HCT116 (cell line): ENCODE data around the gene ENKD1. TPM values are rescaled to one million over a fixed set of nuclear protein-coding genes. Genes with fewer than 3 reads are reported as not detected.

ENCODE experiments used
- ATAC-seq: fragments of 200-7000 bp; cut with Tn5 transposase; 2 replicates; pipeline ENCODE4 v1.9.1; 2020; ENCODE audit warnings: mild to moderate bottlenecking, moderate library complexity
- BruUV-seq: library from RNA; stranded (reverse); fragments of 400-500 nt; replicated peaks from 2 replicates; lab custom pipeline; 2021; lab: Mats Ljungman, UMichigan
- CTCF ChIA-PET: fragments of 300-600 bp; sonication (Branson Sonifier 250); formaldehyde crosslinking; loops from one replicate; lab custom pipeline; 2021; ENCODE audit warnings: antibody characterized with exemption; lab: Charles Lee
- POLR2A ChIA-PET: fragments of 300-600, 350-600 bp; sonication (Branson Sonifier 250); formaldehyde crosslinking; loops from one replicate; lab custom pipeline; 2021; ENCODE audit warnings: antibody characterized with exemption; lab: Charles Lee
- RAD21 ChIA-PET, 2 experiments: fragments of 300-600 bp; sonication (Branson Sonifier 250); formaldehyde crosslinking; loops; one replicate each; lab custom pipeline; 2023; ENCODE audit warnings: low total read pairs in 2 of 2; ENCODE audit not compliant: uncharacterized antibody in 2 of 2, unreplicated experiment in 2 of 2, low non-redundant PET in 1 of 2; lab: Charles Lee
- DNase-seq: peaks from one replicate; pipeline ENCODE4 v3.0.0-alpha.2; 2010; ENCODE audit warnings: low read depth, low spot score
- H2AFZ ChIP-seq: fragments of 200-600 bp; shearing (Covaris generic), sonication (generic); 2 replicates; pipeline ENCODE4 v1.6.1; 2017; ENCODE audit warnings: low read depth, mixed run types, mixed read lengths, antibody characterized with exemption, low read length; ENCODE audit not compliant: poor library complexity, severe bottlenecking
- H3K27ac ChIP-seq: 2 replicates; pipeline ENCODE4 v1.5.1; 2012; ENCODE audit warnings: low read depth, low read length
- H3K27me3 ChIP-seq: fragments of 200-600 bp; sonication (generic); 2 replicates; pipeline ENCODE4 v1.6.1; 2016; ENCODE audit warnings: mixed run types, low read length, mixed read lengths; ENCODE audit not compliant: insufficient read depth
- H3K36me3 ChIP-seq, 2 experiments: fragments of 200-500 bp in 1 of 2; fragments of 200-600 bp in 1 of 2; sonication (Bioruptor generic) in 1 of 2; sonication (generic) in 1 of 2; 2 replicates each; pipeline versions ENCODE4 v1.5.1 to v1.6.1; 2014 to 2016; ENCODE audit warnings: low read length in 2 of 2, inconsistent platforms in 1 of 2, mixed read lengths in 1 of 2, mixed run types in 1 of 2; ENCODE audit not compliant: insufficient read depth in 2 of 2, control insufficient read depth in 1 of 2
- H3K4me1 ChIP-seq, 2 experiments: fragments of 200-600 bp in 1 of 2; sonication (generic) in 1 of 2; 2 replicates each; pipeline versions ENCODE4 v1.5.1 to v1.6.1; 2012 to 2017; ENCODE audit warnings: low read length in 2 of 2, inconsistent platforms in 1 of 2, mild to moderate bottlenecking in 1 of 2, mixed read lengths in 1 of 2, mixed run types in 1 of 2, moderate library complexity in 1 of 2; ENCODE audit not compliant: insufficient read depth in 2 of 2, control insufficient read depth in 1 of 2
- H3K4me2 ChIP-seq: fragments of 200-600 bp; sonication (generic); 2 replicates; pipeline ENCODE4 v1.6.1; 2017; ENCODE audit warnings: mixed run types, low read length, mixed read lengths
- H3K4me3 ChIP-seq, 2 experiments: fragments of 200-600 bp in 1 of 2; sonication (generic) in 1 of 2; replicated peaks in 1 of 2; 2 replicates each; pipeline ENCODE4 v1.5.1; 2011 to 2016; ENCODE audit warnings: low read length in 2 of 2, control low read depth in 1 of 2, low read depth in 1 of 2, mild to moderate bottlenecking in 1 of 2, mixed read lengths in 1 of 2, mixed run types in 1 of 2
- H3K79me2 ChIP-seq: fragments of 200-600 bp; sonication (generic); 2 replicates; pipeline ENCODE4 v1.6.1; 2017; ENCODE audit warnings: mild to moderate bottlenecking, mixed run types, low read length, moderate library complexity, mixed read lengths; ENCODE audit not compliant: insufficient read depth
- H3K9ac ChIP-seq: fragments of 200-600 bp; sonication (generic); 2 replicates; pipeline ENCODE4 v1.6.1; 2016; ENCODE audit warnings: low read length, mixed read lengths
- H3K9me2 ChIP-seq: fragments of 200-600 bp; sonication (generic), shearing (Covaris generic); 2 replicates; pipeline ENCODE4 v1.6.1; 2017; ENCODE audit warnings: mixed run types, mild to moderate bottlenecking, moderate library complexity; ENCODE audit not compliant: insufficient read depth
- H3K9me3 ChIP-seq, 2 experiments: fragments of 200-500 bp in 1 of 2; fragments of 200-600 bp in 1 of 2; sonication (Bioruptor generic) in 1 of 2; sonication (generic) in 1 of 2; 2 replicates each; pipeline ENCODE4 v1.6.1; 2014 to 2017; ENCODE audit warnings: low read length in 2 of 2, mixed read lengths in 2 of 2, inconsistent platforms in 1 of 2, low read depth in 1 of 2, mild to moderate bottlenecking in 1 of 2, mixed run types in 1 of 2, moderate library complexity in 1 of 2; ENCODE audit not compliant: control insufficient read depth in 1 of 2, insufficient read depth in 1 of 2
- H4K20me1 ChIP-seq: fragments of 200-600 bp; sonication (generic), shearing (Covaris generic); 2 replicates; pipeline ENCODE4 v1.6.1; 2017; ENCODE audit warnings: mixed run types, mild to moderate bottlenecking, moderate library complexity; ENCODE audit not compliant: insufficient read depth
- EGR1 ChIP-seq: IDR thresholded peaks from 2 replicates; pipeline ENCODE4 v1.6.1; 2012; ENCODE audit warnings: low read depth
- EZH2 ChIP-seq: fragments of 200-600 bp; sonication (generic); IDR thresholded peaks from 2 replicates; pipeline ENCODE4 v1.6.1; 2017; ENCODE audit warnings: antibody characterized with exemption, mixed run types
- JUND ChIP-seq: IDR thresholded peaks from 2 replicates; pipeline ENCODE4 v1.6.1; 2012
- POLR2A ChIP-seq: IDR thresholded peaks from 2 replicates; pipeline ENCODE4 v1.7.0; 2011; ENCODE audit warnings: borderline replicate concordance; ENCODE audit not compliant: insufficient read depth, insufficient read length; ENCODE audit errors: extremely low read depth
- SIN3A ChIP-seq: IDR thresholded peaks from 2 replicates; pipeline ENCODE4 v1.6.1; 2012; ENCODE audit warnings: low read depth
- SP1 ChIP-seq: IDR thresholded peaks from 2 replicates; pipeline ENCODE4 v1.6.1; 2012; ENCODE audit warnings: low read depth
- SRF ChIP-seq: IDR thresholded peaks from 2 replicates; pipeline ENCODE4 v1.6.1; 2012; ENCODE audit warnings: low read depth
- TCF7L2 ChIP-seq: IDR thresholded peaks from 2 replicates; pipeline ENCODE4 v1.7.0; 2011; ENCODE audit warnings: borderline replicate concordance, inconsistent platforms; ENCODE audit not compliant: insufficient read depth, insufficient read length; ENCODE audit errors: extremely low read depth
- YY1 ChIP-seq: IDR thresholded peaks from 2 replicates; pipeline ENCODE4 v1.6.1; 2011; ENCODE audit warnings: low read length, low read depth, moderate library complexity, mild to moderate bottlenecking; ENCODE audit not compliant: insufficient replicate concordance; ENCODE audit errors: extremely low read depth
- ZFX ChIP-seq: fragments of 450-650 bp; IDR thresholded peaks from 2 replicates; pipeline ENCODE4 v1.6.1; 2017
- ZNF274 ChIP-seq: fragments of 200-500 bp; sonication (Bioruptor generic); IDR thresholded peaks from 2 replicates; pipeline ENCODE4 v1.6.1; 2014; ENCODE audit warnings: mild to moderate bottlenecking, low read depth, low read length, inconsistent platforms
- intact Hi-C: fragments of 100-400 bp; cut with micrococcal nuclease; formaldehyde crosslinking; loops from 2 replicates; pipeline ENCODE4 v1.10.0; 2022
- total RNA-seq: library from RNA; stranded (reverse); gene quantifications from one replicate; pipeline ENCODE4 v1.2.1, GENCODE V29; 2021; ENCODE audit not compliant: unreplicated experiment
- TF ChIP-seq, protein P1 (sequence below): IDR thresholded peaks from 2 replicates; pipeline ENCODE4 v1.6.1; 2011; ENCODE audit warnings: mild to moderate bottlenecking, low read length, moderate library complexity; ENCODE audit not compliant: insufficient replicate concordance; ENCODE audit errors: extremely low read depth

Gene ENKD1
- total RNA-seq, 1 experiment from 2014 or later, result 16.8 TPM

DNA sequence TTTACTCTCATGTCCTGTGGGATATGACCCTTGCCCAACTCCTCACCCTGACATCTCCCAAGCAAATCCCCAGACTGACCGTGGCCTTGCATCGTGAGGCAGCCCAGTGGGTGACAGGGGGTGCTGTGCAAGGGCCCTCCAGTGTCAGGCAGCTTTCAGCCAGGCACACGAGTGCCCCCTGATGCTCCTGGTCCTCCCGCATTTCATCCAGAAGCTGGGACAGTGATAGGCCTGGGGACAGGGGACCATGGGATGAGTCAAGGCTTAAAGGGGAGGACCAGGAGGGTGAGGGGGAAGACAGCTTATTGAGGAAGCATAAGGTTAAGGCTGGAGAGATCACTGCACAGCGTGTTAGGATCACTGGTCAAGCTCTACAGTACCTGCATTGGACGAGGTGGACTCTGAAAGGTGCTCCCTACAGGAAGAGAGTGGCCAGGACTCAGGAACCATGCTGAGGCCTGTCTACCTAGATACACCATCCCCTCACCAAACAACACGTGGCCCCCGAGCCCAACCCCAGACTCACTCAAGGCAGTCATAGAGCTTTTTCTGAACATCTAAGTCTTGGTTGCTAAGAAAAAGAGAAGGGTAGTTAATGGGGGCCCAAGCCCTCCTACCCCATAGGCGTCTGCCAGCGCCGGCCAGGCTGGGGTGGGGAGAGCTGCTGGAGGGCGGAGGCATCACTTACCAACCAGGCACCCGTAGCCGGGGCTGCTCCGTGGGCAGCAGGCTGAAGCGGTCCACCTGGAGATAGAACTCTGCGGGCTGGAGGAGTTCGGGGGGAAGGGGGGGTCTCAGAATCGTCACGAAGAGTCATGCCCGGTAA is 7.5 kb downstream of the ENKD1 start:
- no peaks in the 10 kb centered on the region for H3K9me3 ChIP-seq
- intact Hi-C loops, result no loop called here
- H3K4me2 ChIP-seq, result peak overlapping the region; percentile 94
- TF ChIP-seq SRF (no peak), TCF7L2 (no peak), EGR1 (no peak), ZNF274 (no peak), EZH2 (no peak), SP1 (no peak), ZFX (no peak), YY1 (no peak), JUND (no peak), POLR2A (no peak), SIN3A (no peak)
- TF ChIP-seq, protein P1, sequence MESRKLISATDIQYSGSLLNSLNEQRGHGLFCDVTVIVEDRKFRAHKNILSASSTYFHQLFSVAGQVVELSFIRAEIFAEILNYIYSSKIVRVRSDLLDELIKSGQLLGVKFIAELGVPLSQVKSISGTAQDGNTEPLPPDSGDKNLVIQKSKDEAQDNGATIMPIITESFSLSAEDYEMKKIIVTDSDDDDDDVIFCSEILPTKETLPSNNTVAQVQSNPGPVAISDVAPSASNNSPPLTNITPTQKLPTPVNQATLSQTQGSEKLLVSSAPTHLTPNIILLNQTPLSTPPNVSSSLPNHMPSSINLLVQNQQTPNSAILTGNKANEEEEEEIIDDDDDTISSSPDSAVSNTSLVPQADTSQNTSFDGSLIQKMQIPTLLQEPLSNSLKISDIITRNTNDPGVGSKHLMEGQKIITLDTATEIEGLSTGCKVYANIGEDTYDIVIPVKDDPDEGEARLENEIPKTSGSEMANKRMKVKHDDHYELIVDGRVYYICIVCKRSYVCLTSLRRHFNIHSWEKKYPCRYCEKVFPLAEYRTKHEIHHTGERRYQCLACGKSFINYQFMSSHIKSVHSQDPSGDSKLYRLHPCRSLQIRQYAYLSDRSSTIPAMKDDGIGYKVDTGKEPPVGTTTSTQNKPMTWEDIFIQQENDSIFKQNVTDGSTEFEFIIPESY, result no peak
- ATAC-seq, result no peak
- ChIA-PET POLR2A (no interaction called here), RAD21 (no interaction called here), CTCF (interaction anchor here (1.7 kb wide), 1 partner anchor 138 kb away, joined by 6 read pairs; no protein-coding TSS in a partner anchor)
- peak overlapping the region; percentile 78 for H3K9ac ChIP-seq
- no peak for DNase-seq
- H3K27ac ChIP-seq, result peak overlapping the region; percentile 87
- no peaks in the 10 kb centered on the region for H3K9me2 ChIP-seq
- H3K79me2 ChIP-seq, result peaks cover 19% of the 10 kb centered on the region; the same call in 1 of the 2 replicates
- H3K4me3 ChIP-seq, result peak overlapping the region; percentile 87 to 90
- H3K36me3 ChIP-seq, result peaks cover 0 to 6% of the 10 kb centered on the region in 2 experiments; a peak in 1 of 4 replicates
- BruUV-seq, result no TSS peak
- H3K4me1 ChIP-seq, result peaks cover 3 to 27% of the 10 kb centered on the region in 2 experiments; a peak in 3 of 4 replicates
- no peak overlapping the region for H2AFZ ChIP-seq
- no peaks in the 10 kb centered on the region for H4K20me1 ChIP-seq
- no peaks in the 10 kb centered on the region for H3K27me3 ChIP-seq
